GM18909 (cell line): Measurements from ENCODE around the gene CHL1.
A peak's percentile ranks its signal among the peaks of the same experiment; 100 is the strongest.

Experiments used
- ATAC-seq: cut with Tn5 transposase; IDR thresholded peaks from one replicate; pipeline ENCODE4 v1.9.1; 2021; ENCODE audit warnings: mild to moderate bottlenecking; ENCODE audit not compliant: unreplicated experiment, poor library complexity

The CHL1 gene

GRCh38 chr3:277873-278272 is 81.3 kb downstream of the CHL1 start:
- ATAC-seq, result peak; percentile 21

GRCh38 chr3:278300-279064 is 81.9 kb downstream of the CHL1 start:
- peak; percentile 85 for ATAC-seq

GRCh38 chr3:279325-279724 is 82.8 kb downstream of the CHL1 start:
- no peak for ATAC-seq

- peak; percentile 29 for ATAC-seq
These were observed 84.1 kb downstream of the CHL1 start for GRCh38 chr3:280681-281080.

GRCh38 chr3:284322-284721 is 87.8 kb downstream of the CHL1 start:
- no peak for ATAC-seq

GRCh38 chr3:288417-288816 is 91.9 kb downstream of the CHL1 start:
- no peak for ATAC-seq

- no peak for ATAC-seq
These were observed 94.5 kb downstream of the CHL1 start for GRCh38 chr3:291028-291427.

GRCh38 chr3:291646-292436 is 95.3 kb downstream of the CHL1 start:
- ATAC-seq, result no peak

GRCh38 chr3:294096-294495 is 97.5 kb downstream of the CHL1 start:
- ATAC-seq, result no peak

- no peak for ATAC-seq
These were observed 98.0 kb downstream of the CHL1 start for GRCh38 chr3:294581-294980.

GRCh38 chr3:295166-295565 is 98.6 kb downstream of the CHL1 start:
- no peak for ATAC-seq

GRCh38 chr3:297585-297984 is 101.0 kb downstream of the CHL1 start:
- ATAC-seq, result peak; percentile 35

- ATAC-seq, result peak; percentile 83
These were observed 103.2 kb downstream of the CHL1 start for GRCh38 chr3:299590-300301.

- no peak for ATAC-seq
These were observed 110.6 kb downstream of the CHL1 start for GRCh38 chr3:307182-307581.

GRCh38 chr3:308597-309321 is 112.2 kb downstream of the CHL1 start:
- peak; percentile 71 for ATAC-seq

- ATAC-seq, result no peak
These were observed 115.7 kb downstream of the CHL1 start for GRCh38 chr3:312160-312733.

GRCh38 chr3:312911-313310 is 116.3 kb downstream of the CHL1 start:
- ATAC-seq, result no peak

GRCh38 chr3:317012-317411 is 120.4 kb downstream of the CHL1 start:
- no peak for ATAC-seq

- no peak for ATAC-seq
These were observed 122.3 kb downstream of the CHL1 start for GRCh38 chr3:318903-319302.

GRCh38 chr3:324423-324822 is 127.9 kb downstream of the CHL1 start:
- no peak for ATAC-seq
